Effector CD8-positive, alpha-beta T cell (primary cell): ENCODE data around the gene QPCT.
"Not testable (repeated sequence)": the region's sequence is repeated elsewhere in the genome, so short reads cannot be mapped to it uniquely, and the experiment has no call there.

Experiments
- DNase-seq: peaks from one replicate; lab custom pipeline; 2025; lab: John Stamatoyannopoulos, UW

Gene QPCT

GRCh38 chr2:37390777-37391176, 46.3 kb downstream of the QPCT start:
- DNase-seq = no peak

GRCh38 chr2:37391711-37392110, 47.3 kb downstream of the QPCT start:
- DNase-seq = no peak

- DNase-seq = no peak
These were observed 48.0 kb downstream of the QPCT start for GRCh38 chr2:37392428-37392827.

GRCh38 chr2:37394263-37394662, 49.8 kb downstream of the QPCT start:
- DNase-seq = no peak

- no peak for DNase-seq
These were observed 50.5 kb downstream of the QPCT start for GRCh38 chr2:37394796-37395555.

- no peak for DNase-seq
These were observed 52.6 kb downstream of the QPCT start for GRCh38 chr2:37396890-37397565.

- DNase-seq = no peak
These were observed 54.6 kb downstream of the QPCT start for GRCh38 chr2:37398990-37399389.

GRCh38 chr2:37400041-37400440, 55.6 kb downstream of the QPCT start:
- no peak for DNase-seq

- no peak for DNase-seq
These were observed 58.2 kb downstream of the QPCT start for GRCh38 chr2:37402636-37403035.

- no peak for DNase-seq
These were observed 61.4 kb downstream of the QPCT start for GRCh38 chr2:37405781-37406180.

- DNase-seq = no peak
These were observed 67.8 kb downstream of the QPCT start for GRCh38 chr2:37412231-37412630.

- DNase-seq = not testable (repeated sequence)
These were observed 69.6 kb downstream of the QPCT start for GRCh38 chr2:37413911-37414469.

- DNase-seq = no peak
These were observed 70.1 kb downstream of the QPCT start for GRCh38 chr2:37414470-37414949.

GRCh38 chr2:37415128-37415820, 70.8 kb downstream of the QPCT start:
- no peak for DNase-seq

GRCh38 chr2:37417321-37417720, 72.9 kb downstream of the QPCT start:
- no peak for DNase-seq

GRCh38 chr2:37418956-37419355, 74.5 kb downstream of the QPCT start:
- DNase-seq = no peak

- no peak for DNase-seq
These were observed 77.3 kb downstream of the QPCT start for GRCh38 chr2:37421686-37422085.

GRCh38 chr2:37422816-37423215, 78.4 kb downstream of the QPCT start:
- no peak for DNase-seq
